Measurements from ENCODE around the gene PGRMC1. TPM values are rescaled to one million over a fixed set of nuclear protein-coding genes. Genes with fewer than 3 reads are reported as not detected.

PGRMC1 gene
- 115 and 127 TPM in 2 replicates for total RNA-seq

DNA sequence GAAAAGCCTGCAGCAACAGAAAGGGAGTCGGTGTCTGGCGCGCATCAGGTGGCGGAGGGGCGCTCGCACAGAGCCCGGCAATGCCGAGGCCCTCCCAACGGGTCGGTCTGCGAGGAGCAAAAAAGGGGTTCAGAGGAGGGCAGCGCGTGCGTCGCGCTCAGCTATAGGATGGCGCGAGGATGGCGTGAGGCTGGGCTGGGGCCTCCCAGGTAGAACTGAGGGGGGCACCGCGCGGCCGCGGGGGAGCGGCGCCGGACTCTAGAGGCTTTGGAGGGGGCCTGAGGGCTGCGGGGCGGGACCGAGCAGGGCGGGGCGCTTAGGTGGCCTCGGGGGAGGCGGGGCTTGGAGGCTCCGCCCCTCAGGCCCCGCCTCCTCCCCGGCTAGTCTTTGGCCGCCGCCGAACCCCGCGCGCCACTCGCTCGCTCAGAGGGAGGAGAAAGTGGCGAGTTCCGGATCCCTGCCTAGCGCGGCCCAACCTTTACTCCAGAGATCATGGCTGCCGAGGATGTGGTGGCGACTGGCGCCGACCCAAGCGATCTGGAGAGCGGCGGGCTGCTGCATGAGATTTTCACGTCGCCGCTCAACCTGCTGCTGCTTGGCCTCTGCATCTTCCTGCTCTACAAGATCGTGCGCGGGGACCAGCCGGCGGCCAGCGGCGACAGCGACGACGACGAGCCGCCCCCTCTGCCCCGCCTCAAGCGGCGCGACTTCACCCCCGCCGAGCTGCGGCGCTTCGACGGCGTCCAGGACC, at the start of gene PGRMC1:
TSS of gene PGRMC1 (plus strand) at position 414 of the 751 bp plus-strand sequence. CDS start at position 493, 79 bp downstream.

Other genes with a start within 250 kb of the PGRMC1 start
- gene CT47C1, start 163.3 kb upstream of the PGRMC1 start, total RNA-seq, result not detected in 2 replicates
- gene KIAA1210, start 108.5 kb upstream of the PGRMC1 start, total RNA-seq, result not detected in 2 replicates
- 11.3 and 18.2 TPM in 2 replicates for gene SLC25A43, start 163.1 kb downstream of the PGRMC1 start, total RNA-seq
- gene SLC25A5, start 232.2 kb downstream of the PGRMC1 start, total RNA-seq, result 486 and 784 TPM in 2 replicates